GM21576 (cell line): ENCODE data around the gene NCEH1.
"Not testable (repeated sequence)": the region's sequence is repeated elsewhere in the genome, so short reads cannot be mapped to it uniquely, and the experiment has no call there.

Experiments used
- ATAC-seq: cut with Tn5 transposase; IDR thresholded peaks from one replicate; pipeline ENCODE4 v1.9.1; 2021; ENCODE audit warnings: mild to moderate bottlenecking, moderate library complexity; ENCODE audit not compliant: unreplicated experiment

NCEH1 gene

DNA sequence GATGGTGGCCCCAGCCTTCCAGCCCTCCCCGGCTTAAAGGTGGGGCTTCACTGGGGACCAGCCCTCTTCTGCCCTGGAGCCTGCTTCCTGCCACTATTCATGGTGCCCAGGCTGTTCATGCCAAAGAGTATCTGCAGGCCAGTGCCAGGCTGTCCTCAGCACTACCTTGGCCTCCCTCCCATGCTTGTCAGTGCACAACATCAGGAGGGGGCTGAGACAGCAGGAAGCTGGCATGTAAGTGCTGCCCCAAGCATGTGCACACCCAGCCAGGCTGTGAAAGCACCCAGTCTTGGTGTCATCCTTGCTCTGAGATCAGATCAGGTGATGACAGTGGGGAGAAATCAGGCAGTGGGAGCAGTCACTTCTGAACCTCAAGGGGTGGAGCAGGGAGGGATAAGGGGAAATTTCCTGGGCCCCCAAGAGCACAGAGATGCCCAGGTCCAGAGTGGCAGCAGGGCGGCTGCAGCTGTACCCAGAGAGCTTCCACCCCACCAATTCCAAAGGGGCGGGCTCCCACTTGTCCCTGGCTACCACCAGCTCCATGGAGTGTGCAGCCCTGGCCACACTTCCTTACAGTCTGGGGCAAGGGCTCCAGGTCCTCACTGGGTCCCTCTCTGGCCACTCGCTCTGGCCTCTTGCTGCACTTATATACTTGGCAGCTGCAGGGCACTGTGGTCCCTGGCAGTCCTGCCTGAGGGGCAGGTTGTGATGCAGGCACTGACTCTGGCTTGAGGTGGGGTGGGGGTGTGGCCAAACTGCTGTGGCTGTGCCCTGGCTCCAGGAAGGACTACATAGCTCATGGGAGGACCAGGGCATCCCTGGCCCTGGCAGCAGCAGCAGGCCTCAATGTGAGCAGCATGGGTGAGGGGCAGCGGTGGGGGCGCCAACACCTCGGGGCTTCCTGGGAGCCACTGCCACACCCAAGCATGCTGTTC lies 96.3 kb downstream of the NCEH1 start:
- ATAC-seq = no peak

DNA sequence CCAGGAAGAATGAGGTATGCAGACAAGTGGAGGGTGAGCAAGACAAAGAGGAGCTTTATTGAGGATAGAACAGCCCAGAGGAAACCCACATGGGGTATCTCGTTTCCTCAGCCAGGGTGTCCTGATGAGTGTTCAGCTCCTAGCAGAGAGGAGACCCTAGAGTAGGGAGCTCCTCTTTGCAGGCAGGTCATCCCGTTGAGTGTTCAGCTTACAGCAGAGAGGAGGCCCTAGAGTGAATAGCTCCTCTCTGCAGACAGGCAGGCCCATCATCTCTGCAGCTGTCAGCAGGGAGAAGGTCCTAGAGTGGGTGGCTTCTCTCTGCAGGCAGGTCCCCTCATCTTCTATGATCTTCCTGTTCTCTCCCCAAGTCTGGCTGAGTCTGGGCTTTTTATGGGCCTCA lies 97.0 kb downstream of the NCEH1 start:
- ATAC-seq = no peak

DNA sequence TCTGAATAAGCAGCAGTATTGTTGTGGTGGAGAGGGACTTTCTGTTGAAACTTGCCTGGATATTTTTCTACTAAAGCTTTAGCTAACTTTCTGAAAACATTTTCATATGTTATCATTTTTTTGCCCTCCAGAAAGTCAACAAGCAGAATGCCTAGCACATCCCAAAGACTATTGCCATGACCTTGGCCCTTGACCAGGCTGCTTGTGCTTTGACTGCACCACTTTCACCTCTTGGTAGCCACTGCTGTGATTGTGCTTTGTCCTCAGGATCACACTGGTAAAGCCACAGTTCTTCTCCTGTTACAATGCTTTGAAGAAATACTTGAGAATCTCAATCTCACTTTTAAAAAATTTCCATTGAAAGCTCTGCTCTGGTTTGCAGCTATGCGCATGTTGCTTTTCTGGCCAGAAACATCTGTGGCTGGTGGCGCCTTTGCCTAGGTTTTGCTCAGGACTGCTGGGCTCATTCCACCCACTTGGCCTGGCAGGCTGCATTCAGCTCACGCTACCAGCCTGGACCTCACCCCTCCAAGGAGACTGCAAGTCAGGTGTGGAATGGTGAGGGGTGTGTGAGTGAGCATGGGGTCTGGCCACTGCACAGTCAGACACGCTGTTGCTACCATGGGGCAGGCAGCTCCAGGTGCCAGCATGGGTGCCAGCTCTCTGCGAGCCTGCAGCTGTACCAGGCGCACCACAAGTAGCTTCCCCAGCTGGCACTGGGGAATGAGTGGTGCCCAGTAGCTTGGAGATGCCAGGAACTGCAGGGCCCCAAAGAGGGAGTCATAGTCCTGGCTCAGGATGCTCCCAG lies 97.8 kb downstream of the NCEH1 start:
- no peak for ATAC-seq

DNA sequence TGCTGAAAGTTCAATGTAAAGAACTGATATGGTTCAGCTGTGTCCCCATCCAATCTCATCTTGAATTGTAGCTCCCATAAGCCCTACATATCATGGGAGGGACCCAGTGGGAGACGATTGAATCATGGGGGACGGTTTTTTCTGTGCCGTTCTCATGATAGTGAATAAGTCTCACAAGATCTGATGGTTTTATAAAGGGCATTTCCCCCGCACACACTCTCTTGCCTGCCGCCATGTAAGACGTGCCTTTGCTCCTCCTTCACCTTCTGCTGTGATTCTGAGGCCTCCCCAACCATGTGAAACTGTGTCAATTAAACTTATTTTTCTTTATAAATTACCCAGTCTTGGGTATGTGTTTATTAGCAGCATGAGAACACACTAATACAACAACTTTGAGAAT lies 101.1 kb downstream of the NCEH1 start:
- no peak for ATAC-seq

DNA sequence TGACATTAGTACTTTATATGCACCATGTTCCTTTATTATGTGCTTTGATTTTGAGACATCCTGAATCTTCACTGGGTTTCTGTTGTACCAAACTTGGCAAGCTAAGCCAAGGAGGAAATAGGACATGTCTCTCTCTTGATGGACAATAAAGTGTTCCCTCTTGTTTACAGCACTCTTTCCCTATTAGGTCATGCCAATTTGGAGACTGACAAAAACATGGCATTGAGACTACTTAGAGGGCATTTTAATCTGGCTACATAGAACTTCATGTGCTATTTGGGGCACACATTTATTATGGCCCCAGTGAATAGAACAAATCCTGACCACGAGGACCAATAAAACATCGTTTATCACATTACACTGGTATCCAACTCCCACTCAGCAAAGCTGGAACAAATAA lies 102.3 kb downstream of the NCEH1 start:
- no peak for ATAC-seq

DNA sequence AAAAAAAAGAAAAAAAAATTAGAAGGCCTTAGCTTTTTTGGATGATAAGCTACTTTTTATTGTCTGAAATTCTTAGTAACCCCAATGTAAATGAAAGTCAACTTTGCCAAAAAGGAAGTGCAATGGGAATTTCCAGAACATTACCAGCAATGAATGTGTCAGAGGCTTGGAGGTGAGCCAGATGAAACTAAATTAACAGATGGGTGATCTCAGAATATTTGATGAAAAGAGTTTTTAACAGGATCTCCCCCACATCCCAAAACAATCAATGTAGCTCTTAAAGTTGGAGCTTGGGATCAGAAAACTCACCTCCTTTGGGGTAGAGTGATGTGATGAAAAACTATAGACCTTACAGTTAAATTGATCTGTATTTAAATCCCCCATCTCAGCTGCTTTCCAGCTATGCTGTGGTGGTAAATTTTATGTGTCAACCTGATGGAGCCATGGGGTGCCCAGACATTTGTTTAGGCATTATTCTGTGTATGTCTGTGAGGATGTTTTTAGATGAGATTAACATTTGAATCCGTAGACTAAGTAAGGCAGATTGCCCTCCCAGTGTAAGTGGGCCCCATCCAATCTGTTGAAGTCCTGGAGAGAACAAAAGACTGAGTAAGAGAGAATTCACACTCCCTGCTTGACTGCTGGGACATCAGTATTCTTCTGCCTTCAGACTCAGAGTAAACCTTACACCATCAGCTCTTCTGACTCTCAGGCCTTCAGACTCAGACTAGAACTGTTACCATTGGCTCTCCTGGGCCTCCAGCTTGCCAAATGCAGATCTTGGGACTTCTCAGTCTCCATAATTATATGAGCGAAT lies 103.4 kb downstream of the NCEH1 start:
- no peak for ATAC-seq

DNA sequence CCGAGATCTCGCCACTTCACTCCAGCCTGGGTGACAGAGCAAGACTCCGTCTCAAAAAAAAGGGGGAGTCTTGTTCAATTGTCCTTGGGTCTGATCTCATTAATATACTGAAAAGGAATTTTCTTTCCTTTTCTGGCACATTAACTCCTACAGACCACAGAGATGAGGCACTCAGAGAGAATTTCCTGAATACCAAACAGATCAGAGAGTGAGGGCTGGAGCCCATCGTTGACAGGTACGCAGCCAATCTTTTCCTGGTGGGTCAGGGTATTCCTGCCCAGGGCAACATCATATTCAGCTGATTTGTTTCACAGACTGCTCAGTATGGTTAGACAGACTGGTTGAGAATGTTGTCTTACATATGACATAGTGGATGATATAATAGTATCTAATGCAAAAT lies 104.8 kb downstream of the NCEH1 start:
- no peak for ATAC-seq

DNA sequence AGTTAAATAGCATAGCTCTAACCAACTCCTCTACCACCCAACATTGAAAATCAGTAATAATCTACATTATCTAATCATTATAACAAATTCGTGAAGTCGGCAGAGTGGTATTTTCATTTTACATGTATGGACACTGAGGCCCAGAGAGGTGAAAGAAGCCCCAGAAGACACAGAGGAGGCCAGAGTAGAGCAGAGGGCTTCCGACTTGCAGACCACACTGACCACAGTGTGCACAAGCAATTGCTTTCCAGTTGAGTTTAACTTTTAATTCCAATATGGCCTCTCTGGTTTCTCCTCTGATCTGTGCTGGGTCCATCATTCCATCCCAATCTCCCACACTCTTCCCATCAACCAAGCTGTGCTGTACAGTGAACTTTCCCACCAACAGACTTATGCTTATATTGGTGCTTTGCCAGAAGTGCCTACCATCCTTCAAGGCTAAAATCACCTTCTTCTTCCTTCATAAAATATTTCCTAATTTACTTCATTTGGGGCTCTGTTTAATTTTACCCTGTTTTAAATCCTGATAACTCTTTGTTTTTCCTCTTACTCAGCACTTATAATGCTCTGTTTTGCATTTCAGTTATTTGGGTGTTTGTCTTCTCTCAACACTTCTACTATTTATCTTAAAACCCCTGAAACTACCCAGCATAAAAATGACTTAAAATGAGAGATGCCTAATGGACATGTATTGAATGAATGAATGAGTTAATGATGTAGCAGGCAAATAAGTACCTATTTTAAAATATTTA lies 105.8 kb downstream of the NCEH1 start:
- no peak for ATAC-seq

DNA sequence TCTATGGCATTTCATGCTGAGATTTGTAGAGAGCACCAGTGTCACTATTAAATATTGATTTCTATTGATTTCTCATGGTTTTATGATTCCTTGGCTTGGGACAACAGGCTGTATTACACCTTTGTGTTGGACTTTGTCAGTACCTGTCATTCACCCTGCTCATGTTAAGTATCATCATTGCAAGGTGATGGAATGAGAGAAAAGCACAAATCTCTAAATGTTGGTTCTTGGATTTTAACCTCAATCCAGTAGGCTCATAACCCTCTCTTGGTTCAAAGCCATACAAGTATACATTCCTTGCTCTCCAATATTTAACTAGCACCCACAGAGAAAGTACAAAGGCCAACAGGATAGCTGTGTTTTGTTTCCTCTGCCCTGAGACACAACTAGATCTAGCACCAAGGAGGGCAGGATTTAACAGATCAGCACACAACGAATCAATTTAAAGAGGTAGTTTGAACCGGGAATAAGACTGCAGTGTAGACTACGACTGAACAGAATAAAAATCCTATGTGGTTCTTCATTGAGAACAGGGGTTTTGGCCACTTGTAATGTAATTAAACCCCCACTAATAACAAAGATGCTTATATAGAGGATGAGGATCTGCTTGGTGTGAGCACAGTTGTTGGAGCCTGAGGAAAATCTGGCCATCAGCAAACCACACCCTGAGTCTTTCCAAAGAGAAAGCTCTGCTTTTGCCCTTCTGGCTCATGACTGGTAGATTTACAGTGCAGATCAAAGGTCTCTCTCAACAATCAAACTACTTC lies 109.6 kb downstream of the NCEH1 start:
- ATAC-seq = no peak

DNA sequence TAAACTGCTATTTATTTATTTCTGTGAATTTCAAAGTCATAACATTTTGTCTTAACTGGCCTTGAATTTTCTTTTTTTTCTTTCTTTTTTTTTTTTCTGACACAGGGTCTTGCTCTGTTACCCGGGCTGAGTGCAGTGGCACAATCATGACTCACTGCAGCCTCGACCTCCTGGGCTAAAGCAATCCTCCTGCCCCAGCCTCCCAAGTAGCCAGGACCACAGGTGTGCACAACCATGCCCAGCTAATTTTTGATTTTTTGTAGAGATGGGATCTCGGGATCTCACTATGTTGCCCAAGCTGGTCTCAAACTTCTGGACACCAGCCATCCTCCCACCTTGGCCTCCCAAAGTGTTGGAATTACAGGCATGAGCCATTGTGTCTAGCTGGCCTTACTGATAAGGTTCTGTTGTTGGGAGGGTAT lies 110.2 kb downstream of the NCEH1 start:
- ATAC-seq = no peak

DNA sequence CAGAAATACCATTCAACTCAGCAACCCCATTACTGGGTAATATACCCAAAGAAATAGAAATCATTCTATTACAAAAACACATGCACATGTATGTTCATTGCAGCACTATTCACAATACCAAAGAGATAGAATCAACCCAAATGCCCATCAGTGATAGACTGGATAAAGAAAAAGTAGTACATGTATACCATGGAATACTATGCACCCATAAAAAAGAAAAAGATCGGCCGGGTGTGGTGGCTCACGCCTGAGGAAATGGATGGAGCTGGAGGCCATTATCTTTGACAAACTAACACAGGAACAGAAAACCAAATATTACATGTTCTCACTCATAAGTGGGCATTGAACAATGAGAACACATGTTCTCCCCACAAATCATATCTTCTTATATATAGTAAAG lies 112.0 kb downstream of the NCEH1 start:
- ATAC-seq = no peak

DNA sequence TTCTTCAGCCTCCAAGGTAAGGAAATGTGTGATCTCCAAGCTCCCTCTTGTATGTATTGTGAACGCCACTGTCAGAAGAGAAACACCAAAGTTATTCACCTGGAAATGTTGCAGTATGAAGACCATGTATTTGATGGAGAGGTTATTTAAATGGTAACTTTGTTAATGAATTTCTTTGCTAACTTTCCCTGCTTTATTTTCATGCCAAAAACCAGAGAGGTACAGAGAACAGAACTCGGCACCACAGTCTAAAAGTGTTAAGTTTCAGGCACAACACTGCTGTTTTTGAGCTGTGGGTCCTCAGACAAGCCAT lies 114.5 kb downstream of the NCEH1 start:
- ATAC-seq = no peak

DNA sequence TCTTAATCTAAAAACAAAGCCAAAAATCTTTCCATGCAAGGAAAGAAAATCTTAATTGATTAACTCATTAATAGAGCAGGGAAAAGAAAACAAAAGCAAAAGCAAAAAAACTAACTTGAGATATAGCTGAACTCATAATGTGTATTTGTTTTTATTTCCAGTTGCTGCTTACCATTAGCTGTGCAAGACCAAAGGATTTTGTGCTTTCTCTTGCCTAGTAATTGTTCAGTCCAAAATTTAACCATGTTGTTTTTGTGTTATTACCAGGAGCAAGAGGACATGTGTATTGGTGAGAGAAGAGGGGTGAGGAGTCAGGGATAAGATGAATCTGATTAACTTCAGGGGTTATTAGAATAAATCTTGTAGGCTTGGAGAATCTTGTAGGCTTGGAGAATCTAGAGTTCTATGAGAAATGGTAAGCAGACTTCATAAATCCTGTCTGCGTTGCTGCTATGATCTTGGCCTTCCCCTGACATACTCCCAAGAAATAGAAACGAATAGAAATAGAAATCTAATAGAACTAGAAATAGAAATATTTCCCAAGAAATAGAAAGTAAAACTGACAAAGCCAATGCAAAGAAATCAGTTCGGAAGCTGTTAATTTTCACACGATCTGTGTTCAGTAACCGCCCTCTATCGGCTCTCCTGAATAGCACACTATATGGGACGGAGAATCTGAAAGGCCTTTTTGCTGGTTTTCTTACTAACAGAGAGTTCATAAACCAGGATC lies 115.0 kb downstream of the NCEH1 start:
- ATAC-seq = peak; percentile 43

DNA sequence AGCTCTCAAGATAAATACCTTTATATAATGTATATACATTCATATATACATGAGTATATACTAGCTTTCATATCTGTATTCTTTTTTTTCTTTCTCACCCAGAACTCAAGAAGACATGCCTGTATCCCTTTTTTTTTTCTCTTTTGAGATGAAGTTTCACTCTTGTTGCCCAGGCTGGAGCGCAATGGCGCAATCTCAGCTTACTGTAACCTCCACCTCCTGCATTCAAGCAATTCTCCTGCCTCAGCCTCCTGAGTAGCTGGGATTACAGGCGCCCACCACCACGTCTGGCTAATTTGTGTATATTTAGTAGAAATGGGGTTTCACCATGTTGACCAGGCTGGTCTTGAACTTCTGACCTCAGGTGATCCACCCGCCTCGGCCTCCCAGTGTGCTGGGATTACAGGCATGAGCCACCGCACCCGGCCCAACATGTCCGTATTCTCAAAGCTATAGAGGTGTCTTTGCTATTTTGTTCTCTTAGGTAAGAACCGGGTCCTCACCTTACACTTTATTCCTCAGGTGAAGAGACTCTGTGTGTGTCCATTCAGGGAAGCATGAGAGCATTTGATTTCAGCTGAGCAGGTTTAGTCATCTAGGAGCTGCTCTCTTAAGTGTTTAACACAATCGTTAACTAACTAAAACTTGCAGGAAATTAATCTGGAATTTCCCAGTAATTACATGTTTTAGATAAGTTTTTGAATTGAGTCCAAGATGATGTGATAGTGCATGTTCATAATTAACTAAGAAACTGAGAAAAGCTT lies 115.8 kb downstream of the NCEH1 start:
- ATAC-seq = not testable (repeated sequence)

DNA sequence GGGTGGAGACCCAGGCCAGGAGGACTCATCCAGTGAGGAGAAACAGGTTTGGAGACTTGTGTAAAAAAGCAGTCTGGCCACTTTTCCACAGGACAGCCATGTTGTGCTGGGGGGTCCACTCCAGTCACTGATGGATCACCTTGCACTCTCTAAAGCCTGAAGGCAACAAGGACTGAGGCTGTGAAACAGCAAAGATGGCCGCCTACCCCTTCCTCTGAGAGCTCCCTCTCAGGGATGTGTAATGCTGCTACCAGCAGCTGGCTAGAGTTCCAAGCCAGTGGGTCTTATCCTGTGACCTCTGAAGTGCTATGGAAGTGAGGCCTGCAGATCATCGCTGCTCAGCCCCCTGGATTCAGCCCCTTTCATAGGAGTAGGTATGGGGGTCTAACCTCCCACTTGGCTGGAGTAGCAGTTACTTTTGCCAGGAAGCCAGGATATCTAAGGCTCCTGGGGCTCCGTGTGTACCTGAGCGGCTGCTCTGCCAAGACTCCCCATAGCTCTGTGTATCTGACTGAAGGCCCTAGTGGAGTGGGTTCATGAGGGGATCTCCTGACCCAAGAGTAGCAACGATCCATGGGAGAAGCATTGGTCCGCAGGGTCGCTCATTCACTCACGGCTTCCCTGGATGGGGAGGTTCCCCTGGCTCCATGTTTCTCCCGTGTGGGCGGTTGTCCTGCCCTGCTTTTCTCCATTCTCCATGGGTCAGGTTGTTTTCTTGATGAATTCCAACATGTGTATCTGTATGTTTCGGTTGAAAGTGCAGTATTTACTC lies 117.8 kb downstream of the NCEH1 start:
- ATAC-seq = no peak

DNA sequence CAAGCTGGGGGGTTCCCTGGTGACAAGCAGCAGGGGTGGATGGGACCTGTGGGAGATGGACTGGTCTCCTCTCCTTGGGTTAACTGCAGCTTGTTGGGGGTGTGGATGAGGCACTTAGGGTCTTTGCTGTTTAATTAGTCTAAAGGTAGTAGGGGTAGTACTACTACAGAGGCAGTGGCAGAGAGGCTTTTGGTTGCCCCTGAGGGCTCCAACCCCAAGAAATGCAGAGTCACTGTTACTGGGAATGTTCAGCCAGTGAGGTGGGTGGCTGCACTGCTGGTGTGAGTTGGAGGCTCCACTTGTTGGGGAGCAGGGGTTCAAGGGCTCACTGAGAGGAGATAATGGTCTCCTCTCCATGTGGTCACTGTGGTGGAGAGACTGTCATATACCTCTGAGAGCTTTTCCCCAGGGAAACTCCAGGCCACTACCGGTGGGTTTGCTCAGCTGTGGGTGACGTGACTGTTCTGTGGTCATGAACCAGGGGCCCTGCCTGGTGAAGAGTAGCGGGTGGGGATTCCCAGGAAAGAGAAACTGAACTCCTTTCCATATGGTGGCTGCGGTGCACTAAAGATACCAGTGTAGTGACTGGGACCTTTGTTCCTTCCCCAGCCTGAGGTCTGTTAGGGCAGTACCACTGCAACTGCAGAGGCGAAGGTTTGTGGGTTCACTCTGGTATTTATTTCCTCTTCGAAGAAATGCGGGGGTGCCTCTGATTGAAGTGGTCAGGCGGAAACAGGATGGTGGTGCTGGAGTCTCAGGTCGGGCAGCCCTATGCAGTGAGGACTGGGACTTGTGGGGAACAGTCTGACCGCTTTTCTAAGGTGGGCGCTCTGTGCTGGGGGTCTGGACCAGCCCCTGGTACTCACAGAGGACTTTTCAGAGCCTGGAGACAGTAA lies 118.7 kb downstream of the NCEH1 start:
- peak; percentile 82 for ATAC-seq

DNA sequence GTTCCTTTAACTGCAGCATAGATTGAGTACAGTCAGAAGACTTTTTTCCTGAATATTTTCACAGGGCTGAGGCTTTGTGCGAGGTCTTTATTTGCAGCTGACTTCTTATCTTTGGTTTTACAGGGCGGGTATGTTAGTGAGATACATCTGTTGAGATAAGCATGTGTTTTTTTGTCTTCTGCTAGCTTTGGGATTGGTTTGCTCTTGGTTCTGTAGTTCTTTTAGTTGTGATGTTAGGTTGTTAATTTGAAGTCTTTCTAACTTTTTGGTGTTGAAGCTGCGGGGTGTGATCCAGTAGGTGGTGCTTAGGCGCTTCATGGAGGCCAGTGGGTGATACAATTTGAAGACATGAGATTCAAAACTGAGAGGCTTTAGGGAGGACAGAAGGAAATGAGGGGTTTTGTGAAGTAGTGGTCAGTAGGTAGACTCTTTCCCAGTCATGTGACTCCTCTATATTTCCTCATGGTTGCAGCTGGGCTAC lies 119.7 kb downstream of the NCEH1 start:
- ATAC-seq = no peak
